ENCODE data around the gene KLF15.

KLF15 gene

DNA sequence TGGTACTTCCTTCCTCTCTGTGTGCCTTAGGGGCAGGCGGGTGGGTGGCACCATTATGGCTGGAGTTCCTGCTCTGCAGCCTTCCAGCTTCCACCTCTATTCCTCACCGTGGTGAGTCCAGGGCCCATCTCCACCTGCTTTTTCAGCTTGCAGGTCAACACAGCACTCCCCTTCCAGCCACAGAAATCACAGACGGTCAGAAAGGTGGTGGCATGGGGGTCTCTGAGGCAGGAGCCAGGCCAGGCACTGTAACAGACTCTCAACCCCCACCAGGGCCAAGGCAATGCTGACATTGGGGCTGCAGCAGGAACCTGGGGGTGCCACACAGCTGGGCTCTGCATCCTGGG is 16.6 kb downstream of the KLF15 start:
- no peak overlapping the region for H3K27ac ChIP-seq (ENCODE audit: low read depth, low read length)
- no peaks in the 10 kb centered on the region for H4K20me1 ChIP-seq (ENCODE audit: control insufficient read depth, insufficient read depth, low read depth, low read length)
- H3F3A ChIP-seq (ENCODE audit: control insufficient read depth, insufficient read depth), result no peaks in the 10 kb centered on the region
- no peaks in the 10 kb centered on the region for H3K9me3 ChIP-seq (ENCODE audit: control insufficient read depth, insufficient read depth, low read length)
- no peaks in the 10 kb centered on the region for H3K79me2 ChIP-seq (ENCODE audit: control insufficient read depth, low read length)
- no peak overlapping the region for H3K4me2 ChIP-seq (ENCODE audit: low read length)
- no peak overlapping the region for H3K4me3 ChIP-seq (ENCODE audit: low read length)
- no peaks in the 10 kb centered on the region for H3K36me3 ChIP-seq (ENCODE audit: control insufficient read depth, low read length)
- no peaks in the 10 kb centered on the region for H3K9me2 ChIP-seq (replicated peaks; ENCODE audit: control insufficient read depth, low read length)
- H3K27me3 ChIP-seq (ENCODE audit: control insufficient read depth, low read length), result no peaks in the 10 kb centered on the region
- TF ChIP-seq, protein P1, sequence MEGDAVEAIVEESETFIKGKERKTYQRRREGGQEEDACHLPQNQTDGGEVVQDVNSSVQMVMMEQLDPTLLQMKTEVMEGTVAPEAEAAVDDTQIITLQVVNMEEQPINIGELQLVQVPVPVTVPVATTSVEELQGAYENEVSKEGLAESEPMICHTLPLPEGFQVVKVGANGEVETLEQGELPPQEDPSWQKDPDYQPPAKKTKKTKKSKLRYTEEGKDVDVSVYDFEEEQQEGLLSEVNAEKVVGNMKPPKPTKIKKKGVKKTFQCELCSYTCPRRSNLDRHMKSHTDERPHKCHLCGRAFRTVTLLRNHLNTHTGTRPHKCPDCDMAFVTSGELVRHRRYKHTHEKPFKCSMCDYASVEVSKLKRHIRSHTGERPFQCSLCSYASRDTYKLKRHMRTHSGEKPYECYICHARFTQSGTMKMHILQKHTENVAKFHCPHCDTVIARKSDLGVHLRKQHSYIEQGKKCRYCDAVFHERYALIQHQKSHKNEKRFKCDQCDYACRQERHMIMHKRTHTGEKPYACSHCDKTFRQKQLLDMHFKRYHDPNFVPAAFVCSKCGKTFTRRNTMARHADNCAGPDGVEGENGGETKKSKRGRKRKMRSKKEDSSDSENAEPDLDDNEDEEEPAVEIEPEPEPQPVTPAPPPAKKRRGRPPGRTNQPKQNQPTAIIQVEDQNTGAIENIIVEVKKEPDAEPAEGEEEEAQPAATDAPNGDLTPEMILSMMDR (IDR thresholded peaks at IDR 0.05; ENCODE audit: low read depth, low read length, poor library complexity, severe bottlenecking), result no peak
- no peak for TF ChIP-seq EZH2phosphoT487 (IDR thresholded peaks at IDR 0.05; ENCODE audit: borderline replicate concordance, low read length)
- no peaks in the 10 kb centered on the region for H3K4me1 ChIP-seq (ENCODE audit: control insufficient read depth, low read length)

DNA sequence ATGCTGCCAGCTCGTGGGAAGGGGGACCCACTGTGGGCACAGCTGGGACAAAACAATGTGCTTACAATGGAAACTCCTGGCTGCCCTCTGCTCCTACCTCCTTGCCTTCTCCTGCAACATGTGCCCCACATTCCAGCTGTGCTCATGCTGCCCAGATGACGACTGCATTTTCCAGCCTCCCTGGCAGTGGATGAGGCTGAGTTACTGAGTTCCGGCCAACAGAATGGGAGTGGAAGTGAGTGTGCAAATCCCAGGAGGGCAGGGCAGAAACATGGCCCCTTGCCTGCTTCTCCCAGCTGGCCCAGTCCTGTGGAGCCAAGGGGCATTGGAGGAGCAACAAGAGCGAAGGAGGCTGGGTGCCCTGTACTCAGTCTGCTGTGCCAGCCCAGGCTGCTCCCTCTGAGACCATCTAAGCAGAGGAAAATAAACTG is 17.1 kb downstream of the KLF15 start:
- no peaks in the 10 kb centered on the region for H3K4me1 ChIP-seq (ENCODE audit: control insufficient read depth, low read length)
- no peaks in the 10 kb centered on the region for H3F3A ChIP-seq (ENCODE audit: control insufficient read depth, insufficient read depth)
- TF ChIP-seq, protein P1 (IDR thresholded peaks at IDR 0.05; ENCODE audit: low read depth, low read length, poor library complexity, severe bottlenecking), result no peak
- no peak for TF ChIP-seq EZH2phosphoT487 (IDR thresholded peaks at IDR 0.05; ENCODE audit: borderline replicate concordance, low read length)
- no peaks in the 10 kb centered on the region for H3K36me3 ChIP-seq (ENCODE audit: control insufficient read depth, low read length)
- H3K27me3 ChIP-seq (ENCODE audit: control insufficient read depth, low read length), result no peaks in the 10 kb centered on the region
- no peaks in the 10 kb centered on the region for H4K20me1 ChIP-seq (ENCODE audit: control insufficient read depth, insufficient read depth, low read depth, low read length)
- no peak overlapping the region for H3K27ac ChIP-seq (ENCODE audit: low read depth, low read length)
- H3K9me3 ChIP-seq (ENCODE audit: control insufficient read depth, insufficient read depth, low read length), result no peaks in the 10 kb centered on the region
- H3K4me2 ChIP-seq (ENCODE audit: low read length), result no peak overlapping the region
- H3K9me2 ChIP-seq (replicated peaks; ENCODE audit: control insufficient read depth, low read length), result no peaks in the 10 kb centered on the region
- H3K79me2 ChIP-seq (ENCODE audit: control insufficient read depth, low read length), result no peaks in the 10 kb centered on the region
- H3K4me3 ChIP-seq (ENCODE audit: low read length), result no peak overlapping the region

DNA sequence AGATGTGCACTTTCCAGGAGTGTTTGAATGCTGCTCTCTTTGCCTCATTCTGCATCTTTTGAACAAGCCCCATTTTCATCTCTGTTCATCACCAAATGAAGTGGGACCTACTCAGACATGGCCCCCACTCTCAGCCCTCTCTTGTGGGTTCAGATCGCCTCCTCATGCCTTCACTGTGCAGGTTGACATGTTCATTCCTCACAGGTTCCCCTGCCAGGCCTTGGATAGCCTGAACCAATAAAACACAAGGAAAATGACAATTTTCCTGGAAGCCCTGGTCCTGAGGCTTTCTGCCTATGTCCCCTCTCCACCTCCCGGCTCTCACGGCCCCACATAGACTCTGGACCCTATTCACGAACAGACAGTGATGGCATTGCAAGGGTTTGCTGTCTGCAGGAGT is 17.7 kb downstream of the KLF15 start:
- Histone ChIP-seq H3F3A (ENCODE audit: control insufficient read depth, insufficient read depth) (no peaks in the 10 kb centered on the region), H3K36me3 (ENCODE audit: control insufficient read depth, low read length) (no peaks in the 10 kb centered on the region), H3K9me2 (replicated peaks; ENCODE audit: control insufficient read depth, low read length) (no peaks in the 10 kb centered on the region), H3K9me3 (ENCODE audit: control insufficient read depth, insufficient read depth, low read length) (no peaks in the 10 kb centered on the region), H3K27ac (ENCODE audit: low read depth, low read length) (no peak overlapping the region), H4K20me1 (ENCODE audit: control insufficient read depth, insufficient read depth, low read depth, low read length) (no peaks in the 10 kb centered on the region), H3K27me3 (ENCODE audit: control insufficient read depth, low read length) (no peaks in the 10 kb centered on the region), H3K79me2 (ENCODE audit: control insufficient read depth, low read length) (no peaks in the 10 kb centered on the region), H3K4me3 (ENCODE audit: low read length) (no peak overlapping the region), H3K4me2 (ENCODE audit: low read length) (no peak overlapping the region), H3K4me1 (ENCODE audit: control insufficient read depth, low read length) (no peaks in the 10 kb centered on the region)
- TF ChIP-seq, protein P1 (IDR thresholded peaks at IDR 0.05; ENCODE audit: low read depth, low read length, poor library complexity, severe bottlenecking), result no peak
- TF ChIP-seq EZH2phosphoT487 (IDR thresholded peaks at IDR 0.05; ENCODE audit: borderline replicate concordance, low read length), result no peak
